GM13976 (cell line): ENCODE results near the gene ARHGEF25.
"Not testable (repeated sequence)": the region's sequence is repeated elsewhere in the genome, so short reads cannot be mapped to it uniquely, and the experiment has no call there.

ENCODE experiments used
- DNase-seq: peaks from one replicate; pipeline ENCODE4 v3.0.0; 2012; ENCODE audit warnings: low spot score
- CTCF ChIP-seq: IDR thresholded peaks from 2 replicates; pipeline ENCODE4 v1.5.1; 2012; ENCODE audit warnings: borderline replicate concordance, mild to moderate bottlenecking; ENCODE audit not compliant: insufficient read depth; ENCODE audit errors: extremely low read depth, missing control alignments, control extremely low read depth
- in situ Hi-C: fragments of 300-500 bp; cut with MboI; formaldehyde crosslinking; loops from one replicate; pipeline ENCODE4 v1.12.0; 2022; ENCODE audit warnings: low sequenced_read_pairs, mixed read lengths, inconsistent platforms; ENCODE audit not compliant: unreplicated experiment

ARHGEF25 gene

GRCh38 chr12:57657744-57658143 is 46.5 kb downstream of the ARHGEF25 start:
- no peak for DNase-seq
- TF ChIP-seq CTCF: no peak
- in situ Hi-C loops: no loop called here

- no peak for TF ChIP-seq CTCF
- in situ Hi-C loops: no loop called here
- DNase-seq: no peak
These were observed 47.7 kb downstream of the ARHGEF25 start for GRCh38 chr12:57658890-57659289.

- TF ChIP-seq CTCF: no peak
- in situ Hi-C loops: no loop called here
- DNase-seq: no peak
These were observed 50.1 kb downstream of the ARHGEF25 start for GRCh38 chr12:57661376-57661775.

- DNase-seq, in situ Hi-C loops: not testable (repeated sequence)
These were observed 54.0 kb downstream of the ARHGEF25 start for GRCh38 chr12:57665066-57665820.
